SK-N-SH treated with all-trans-retinoic acid at 6 μM for 48 hours (cell line): ENCODE measurements around the gene MYBPC3.

Experiments used
- ATAC-seq: fragments of 200-7000 bp; cut with Tn5 transposase; 3 replicates; pipeline ENCODE4 v1.9.1; 2020; ENCODE audit warnings: mild to moderate bottlenecking, moderate library complexity
- ARNTL ChIP-seq: fragments of 450-650 bp; formaldehyde crosslinking; IDR thresholded peaks from 2 replicates; pipeline ENCODE4 v1.5.0; 2020; ENCODE audit warnings: low read depth, mild to moderate bottlenecking, moderate library complexity, borderline replicate concordance
- BACH2 ChIP-seq: fragments of 250-450 bp; sonication (Bioruptor Pico); IDR thresholded peaks from 2 replicates; pipeline ENCODE4 v1.9.0; 2021; ENCODE audit warnings: mild to moderate bottlenecking, borderline replicate concordance
- CSDC2 ChIP-seq: fragments of 250-450 bp; sonication (Bioruptor Pico); IDR thresholded peaks from 2 replicates; pipeline ENCODE4 v1.5.0; 2020; ENCODE audit warnings: mild to moderate bottlenecking, moderate library complexity
- ESRRG ChIP-seq: fragments of 250-450 bp; sonication (Bioruptor Pico); IDR thresholded peaks from 2 replicates; pipeline ENCODE4 v1.6.1; 2021; ENCODE audit warnings: mild to moderate bottlenecking
- GLIS3 ChIP-seq: fragments of 250-450 bp; sonication (Bioruptor Pico); IDR thresholded peaks from 2 replicates; pipeline ENCODE4 v1.5.0; 2020; ENCODE audit warnings: mild to moderate bottlenecking, moderate library complexity
- ISL1 ChIP-seq: fragments of 250-450 bp; sonication (Bioruptor Pico); IDR thresholded peaks from 2 replicates; pipeline ENCODE4 v2.1.2; 2022; ENCODE audit warnings: mild to moderate bottlenecking, moderate library complexity
- OSR1 ChIP-seq: fragments of 250-450 bp; sonication (Bioruptor Pico); IDR thresholded peaks from 2 replicates; pipeline ENCODE4 v1.8.0; 2022; ENCODE audit warnings: moderate library complexity, mild to moderate bottlenecking, inconsistent platforms
- PPARA ChIP-seq: fragments of 250-450 bp; sonication (Bioruptor Pico); IDR thresholded peaks from 2 replicates; pipeline ENCODE4 v1.5.0; 2020; ENCODE audit warnings: mild to moderate bottlenecking, borderline replicate concordance
- RARB ChIP-seq: fragments of 250-450 bp; sonication (Bioruptor Pico); IDR thresholded peaks from 2 replicates; pipeline ENCODE4 v1.8.0; 2021; ENCODE audit warnings: mild to moderate bottlenecking, moderate library complexity
- SNAI2 ChIP-seq: fragments of 250-450 bp; sonication (Bioruptor Pico); IDR thresholded peaks from 2 replicates; pipeline ENCODE4 v1.5.0; 2020; ENCODE audit warnings: mild to moderate bottlenecking, moderate library complexity
- TCF4 ChIP-seq: fragments of 250-450 bp; sonication (Bioruptor Pico); IDR thresholded peaks from 2 replicates; pipeline ENCODE4 v1.8.0; 2021; ENCODE audit warnings: mild to moderate bottlenecking, moderate library complexity, borderline replicate concordance
- TOX ChIP-seq: fragments of 250-450 bp; sonication (Bioruptor Pico); IDR thresholded peaks from 2 replicates; pipeline ENCODE4 v1.8.0; 2021; ENCODE audit warnings: mild to moderate bottlenecking, moderate library complexity, borderline replicate concordance
- ZC3H10 ChIP-seq: fragments of 250-450 bp; sonication (Bioruptor Pico); IDR thresholded peaks from 2 replicates; pipeline ENCODE4 v1.5.1; 2021; ENCODE audit warnings: mild to moderate bottlenecking, moderate library complexity
- ZFP3 ChIP-seq: fragments of 250-450 bp; sonication (Bioruptor Pico); IDR thresholded peaks from 2 replicates; pipeline ENCODE4 v1.5.0; 2020; ENCODE audit warnings: mild to moderate bottlenecking, moderate library complexity
- ZFP30 ChIP-seq: fragments of 450-650 bp; formaldehyde crosslinking; IDR thresholded peaks from 2 replicates; pipeline ENCODE4 v1.5.0; 2022; ENCODE audit warnings: mild to moderate bottlenecking, moderate library complexity
- ZNF565 ChIP-seq: fragments of 450-650 bp; formaldehyde crosslinking; conservative IDR thresholded peaks from 2 replicates; pipeline ENCODE4 v1.5.0; 2020; ENCODE audit warnings: low read depth, mild to moderate bottlenecking, moderate library complexity
- ZNF70 ChIP-seq: fragments of 450-650 bp; formaldehyde crosslinking; IDR thresholded peaks from 2 replicates; pipeline ENCODE4 v1.5.0; 2020; ENCODE audit warnings: mild to moderate bottlenecking, moderate library complexity
- ZNF8 ChIP-seq: fragments of 450-650 bp; formaldehyde crosslinking; IDR thresholded peaks from 2 replicates; pipeline ENCODE4 v1.5.0; 2020; ENCODE audit warnings: mild to moderate bottlenecking, moderate library complexity
- TF ChIP-seq, protein P1 (sequence below): fragments of 250-450 bp; sonication (Bioruptor Pico); IDR thresholded peaks from 2 replicates; pipeline ENCODE4 v1.5.1; 2020; ENCODE audit warnings: low read depth, mild to moderate bottlenecking, moderate library complexity
- TF ChIP-seq, protein P2 (sequence below): fragments of 250-450 bp; sonication (Bioruptor Pico); IDR thresholded peaks from 2 replicates; pipeline ENCODE4 v1.5.0; 2020; ENCODE audit warnings: mild to moderate bottlenecking, moderate library complexity
- TF ChIP-seq, protein P3 (sequence below): fragments of 250-450 bp; sonication (Bioruptor Pico); IDR thresholded peaks from 2 replicates; pipeline ENCODE4 v1.5.1; 2021; ENCODE audit warnings: mild to moderate bottlenecking, moderate library complexity
- TF ChIP-seq, protein P4 (sequence below): fragments of 250-450 bp; sonication (Bioruptor Pico); IDR thresholded peaks from 2 replicates; pipeline ENCODE4 v1.8.0; 2021; ENCODE audit warnings: low read depth, mild to moderate bottlenecking, moderate library complexity, borderline replicate concordance
- TF ChIP-seq, protein P5 (sequence below): fragments of 250-450 bp; sonication (Bioruptor Pico); IDR thresholded peaks from 2 replicates; pipeline ENCODE4 v1.8.0; 2020; ENCODE audit warnings: mild to moderate bottlenecking, moderate library complexity, borderline replicate concordance

Gene MYBPC3

DNA sequence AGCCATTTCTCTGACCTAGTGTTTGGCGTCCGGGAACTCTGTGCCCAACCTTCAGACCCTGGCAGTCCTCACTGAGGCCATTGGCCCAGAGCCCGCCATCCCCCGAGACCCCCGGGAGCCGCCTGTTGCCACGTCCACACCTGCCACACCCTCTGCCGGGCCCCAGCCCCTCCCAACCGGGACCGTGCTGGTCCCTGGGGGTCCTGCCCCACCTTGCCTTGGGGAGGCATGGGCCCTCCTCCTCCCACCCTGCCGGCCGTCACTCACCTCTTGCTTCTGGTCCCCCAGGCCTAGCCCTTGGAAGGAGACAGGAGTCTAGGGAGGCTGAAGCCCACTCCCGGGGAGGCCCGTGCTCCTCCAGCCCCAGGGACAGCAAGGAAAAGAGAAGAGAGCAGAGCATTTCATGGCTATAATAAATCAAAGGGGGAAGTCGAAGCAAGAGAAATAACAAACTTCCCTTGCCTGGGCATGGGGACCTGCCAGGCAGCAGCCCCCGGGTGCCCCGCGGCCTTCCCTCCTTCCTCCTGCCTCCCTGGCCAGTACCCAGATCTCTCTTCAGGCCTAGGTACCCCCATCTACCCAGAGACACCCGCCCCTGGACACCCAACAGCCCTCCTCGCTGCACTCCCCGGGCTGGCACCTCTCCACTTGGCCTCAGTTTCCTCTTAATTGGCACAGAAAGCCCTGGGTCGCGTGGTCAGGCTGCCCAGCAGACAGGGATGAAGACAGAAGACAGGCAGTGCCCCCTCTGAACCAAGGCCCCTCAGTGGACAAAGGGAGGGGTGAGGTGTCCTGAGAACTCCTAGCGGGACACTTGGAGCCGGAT is 42.9 kb upstream of the MYBPC3 start:
- no peak for ATAC-seq
- TF ChIP-seq RARB (CRISPR knock-in tag) (no peak), CSDC2 (CRISPR knock-in tag) (no peak), TOX (CRISPR knock-in tag) (no peak), BACH2 (CRISPR knock-in tag) (no peak), OSR1 (CRISPR knock-in tag) (no peak), ZFP30 (no peak), ZNF70 (no peak), ZFP3 (CRISPR knock-in tag) (no peak), ZC3H10 (no peak)
- TF ChIP-seq, protein P1, sequence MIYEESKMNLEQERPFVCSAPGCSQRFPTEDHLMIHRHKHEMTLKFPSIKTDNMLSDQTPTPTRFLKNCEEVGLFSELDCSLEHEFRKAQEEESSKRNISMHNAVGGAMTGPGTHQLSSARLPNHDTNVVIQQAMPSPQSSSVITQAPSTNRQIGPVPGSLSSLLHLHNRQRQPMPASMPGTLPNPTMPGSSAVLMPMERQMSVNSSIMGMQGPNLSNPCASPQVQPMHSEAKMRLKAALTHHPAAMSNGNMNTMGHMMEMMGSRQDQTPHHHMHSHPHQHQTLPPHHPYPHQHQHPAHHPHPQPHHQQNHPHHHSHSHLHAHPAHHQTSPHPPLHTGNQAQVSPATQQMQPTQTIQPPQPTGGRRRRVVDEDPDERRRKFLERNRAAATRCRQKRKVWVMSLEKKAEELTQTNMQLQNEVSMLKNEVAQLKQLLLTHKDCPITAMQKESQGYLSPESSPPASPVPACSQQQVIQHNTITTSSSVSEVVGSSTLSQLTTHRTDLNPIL, result no peak
- TF ChIP-seq, protein P2, sequence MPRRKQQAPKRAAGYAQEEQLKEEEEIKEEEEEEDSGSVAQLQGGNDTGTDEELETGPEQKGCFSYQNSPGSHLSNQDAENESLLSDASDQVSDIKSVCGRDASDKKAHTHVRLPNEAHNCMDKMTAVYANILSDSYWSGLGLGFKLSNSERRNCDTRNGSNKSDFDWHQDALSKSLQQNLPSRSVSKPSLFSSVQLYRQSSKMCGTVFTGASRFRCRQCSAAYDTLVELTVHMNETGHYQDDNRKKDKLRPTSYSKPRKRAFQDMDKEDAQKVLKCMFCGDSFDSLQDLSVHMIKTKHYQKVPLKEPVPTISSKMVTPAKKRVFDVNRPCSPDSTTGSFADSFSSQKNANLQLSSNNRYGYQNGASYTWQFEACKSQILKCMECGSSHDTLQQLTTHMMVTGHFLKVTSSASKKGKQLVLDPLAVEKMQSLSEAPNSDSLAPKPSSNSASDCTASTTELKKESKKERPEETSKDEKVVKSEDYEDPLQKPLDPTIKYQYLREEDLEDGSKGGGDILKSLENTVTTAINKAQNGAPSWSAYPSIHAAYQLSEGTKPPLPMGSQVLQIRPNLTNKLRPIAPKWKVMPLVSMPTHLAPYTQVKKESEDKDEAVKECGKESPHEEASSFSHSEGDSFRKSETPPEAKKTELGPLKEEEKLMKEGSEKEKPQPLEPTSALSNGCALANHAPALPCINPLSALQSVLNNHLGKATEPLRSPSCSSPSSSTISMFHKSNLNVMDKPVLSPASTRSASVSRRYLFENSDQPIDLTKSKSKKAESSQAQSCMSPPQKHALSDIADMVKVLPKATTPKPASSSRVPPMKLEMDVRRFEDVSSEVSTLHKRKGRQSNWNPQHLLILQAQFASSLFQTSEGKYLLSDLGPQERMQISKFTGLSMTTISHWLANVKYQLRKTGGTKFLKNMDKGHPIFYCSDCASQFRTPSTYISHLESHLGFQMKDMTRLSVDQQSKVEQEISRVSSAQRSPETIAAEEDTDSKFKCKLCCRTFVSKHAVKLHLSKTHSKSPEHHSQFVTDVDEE (CRISPR knock-in tag), result no peak
- TF ChIP-seq, protein P3, sequence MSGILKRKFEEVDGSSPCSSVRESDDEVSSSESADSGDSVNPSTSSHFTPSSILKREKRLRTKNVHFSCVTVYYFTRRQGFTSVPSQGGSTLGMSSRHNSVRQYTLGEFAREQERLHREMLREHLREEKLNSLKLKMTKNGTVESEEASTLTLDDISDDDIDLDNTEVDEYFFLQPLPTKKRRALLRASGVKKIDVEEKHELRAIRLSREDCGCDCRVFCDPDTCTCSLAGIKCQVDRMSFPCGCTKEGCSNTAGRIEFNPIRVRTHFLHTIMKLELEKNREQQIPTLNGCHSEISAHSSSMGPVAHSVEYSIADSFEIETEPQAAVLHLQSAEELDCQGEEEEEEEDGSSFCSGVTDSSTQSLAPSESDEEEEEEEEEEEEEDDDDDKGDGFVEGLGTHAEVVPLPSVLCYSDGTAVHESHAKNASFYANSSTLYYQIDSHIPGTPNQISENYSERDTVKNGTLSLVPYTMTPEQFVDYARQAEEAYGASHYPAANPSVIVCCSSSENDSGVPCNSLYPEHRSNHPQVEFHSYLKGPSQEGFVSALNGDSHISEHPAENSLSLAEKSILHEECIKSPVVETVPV (CRISPR knock-in tag), result no peak
- TF ChIP-seq, protein P4, sequence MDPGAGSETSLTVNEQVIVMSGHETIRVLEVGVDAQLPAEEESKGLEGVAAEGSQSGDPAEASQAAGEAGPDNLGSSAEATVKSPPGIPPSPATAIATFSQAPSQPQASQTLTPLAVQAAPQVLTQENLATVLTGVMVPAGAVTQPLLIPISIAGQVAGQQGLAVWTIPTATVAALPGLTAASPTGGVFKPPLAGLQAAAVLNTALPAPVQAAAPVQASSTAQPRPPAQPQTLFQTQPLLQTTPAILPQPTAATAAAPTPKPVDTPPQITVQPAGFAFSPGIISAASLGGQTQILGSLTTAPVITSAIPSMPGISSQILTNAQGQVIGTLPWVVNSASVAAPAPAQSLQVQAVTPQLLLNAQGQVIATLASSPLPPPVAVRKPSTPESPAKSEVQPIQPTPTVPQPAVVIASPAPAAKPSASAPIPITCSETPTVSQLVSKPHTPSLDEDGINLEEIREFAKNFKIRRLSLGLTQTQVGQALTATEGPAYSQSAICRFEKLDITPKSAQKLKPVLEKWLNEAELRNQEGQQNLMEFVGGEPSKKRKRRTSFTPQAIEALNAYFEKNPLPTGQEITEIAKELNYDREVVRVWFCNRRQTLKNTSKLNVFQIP (CRISPR knock-in tag), result no peak

DNA sequence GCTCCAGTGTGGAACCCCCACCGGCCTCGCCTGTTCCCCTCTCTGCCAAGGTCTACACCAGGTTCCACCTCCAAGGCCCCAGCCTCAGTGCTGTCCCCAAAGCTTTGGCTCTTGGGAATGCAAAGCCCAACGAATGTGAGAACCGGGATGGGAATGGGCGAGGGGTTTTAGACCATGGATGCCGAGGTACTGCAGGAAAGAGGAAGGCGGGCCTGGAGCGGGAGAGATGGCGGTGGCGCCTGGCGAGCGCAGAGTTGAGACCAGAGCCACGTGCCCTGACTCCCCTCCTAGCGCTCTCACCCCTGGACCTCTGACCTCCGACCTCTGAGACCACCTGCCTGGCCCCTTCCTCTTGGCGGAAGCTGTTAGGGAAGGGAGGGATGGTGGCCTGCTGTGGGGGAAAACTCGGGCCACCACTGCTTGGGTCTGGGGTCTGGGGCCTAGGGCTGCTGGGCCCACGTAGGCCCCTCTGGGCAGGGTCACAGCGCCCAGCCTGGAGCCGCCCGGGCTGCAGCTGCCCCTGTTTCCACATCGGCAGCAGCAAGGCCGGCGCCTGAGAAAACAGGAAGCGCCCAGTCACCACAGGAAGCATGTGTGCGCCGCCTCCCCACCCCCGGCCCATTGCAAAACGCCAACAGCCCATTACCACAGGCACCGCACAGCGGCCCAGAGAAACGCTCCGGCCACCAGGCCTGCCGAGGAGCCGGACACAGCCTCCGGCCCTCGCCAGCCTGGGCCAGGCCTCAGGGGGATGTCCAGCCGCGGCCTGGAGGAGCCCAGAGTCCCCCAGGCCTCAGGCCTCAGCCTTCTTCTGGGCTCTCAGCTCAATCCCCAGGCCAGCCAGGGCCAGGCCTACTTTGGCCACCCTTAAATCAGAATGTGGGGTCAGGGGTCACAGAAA is 42.1 kb upstream of the MYBPC3 start:
- TF ChIP-seq CSDC2 (CRISPR knock-in tag) (no peak), PPARA (CRISPR knock-in tag) (no peak), ISL1 (no peak), SNAI2 (CRISPR knock-in tag) (no peak), ZNF70 (no peak), OSR1 (CRISPR knock-in tag) (no peak), TOX (CRISPR knock-in tag) (no peak), ARNTL (CRISPR knock-in tag) (no peak), ESRRG (CRISPR knock-in tag) (no peak), ZFP3 (CRISPR knock-in tag) (no peak), RARB (CRISPR knock-in tag) (no peak), TCF4 (CRISPR knock-in tag) (no peak), ZNF565 (no peak), ZFP30 (no peak), GLIS3 (no peak), BACH2 (CRISPR knock-in tag) (no peak), ZNF8 (no peak)
- TF ChIP-seq, protein P3 (CRISPR knock-in tag), result no peak
- TF ChIP-seq, protein P5, sequence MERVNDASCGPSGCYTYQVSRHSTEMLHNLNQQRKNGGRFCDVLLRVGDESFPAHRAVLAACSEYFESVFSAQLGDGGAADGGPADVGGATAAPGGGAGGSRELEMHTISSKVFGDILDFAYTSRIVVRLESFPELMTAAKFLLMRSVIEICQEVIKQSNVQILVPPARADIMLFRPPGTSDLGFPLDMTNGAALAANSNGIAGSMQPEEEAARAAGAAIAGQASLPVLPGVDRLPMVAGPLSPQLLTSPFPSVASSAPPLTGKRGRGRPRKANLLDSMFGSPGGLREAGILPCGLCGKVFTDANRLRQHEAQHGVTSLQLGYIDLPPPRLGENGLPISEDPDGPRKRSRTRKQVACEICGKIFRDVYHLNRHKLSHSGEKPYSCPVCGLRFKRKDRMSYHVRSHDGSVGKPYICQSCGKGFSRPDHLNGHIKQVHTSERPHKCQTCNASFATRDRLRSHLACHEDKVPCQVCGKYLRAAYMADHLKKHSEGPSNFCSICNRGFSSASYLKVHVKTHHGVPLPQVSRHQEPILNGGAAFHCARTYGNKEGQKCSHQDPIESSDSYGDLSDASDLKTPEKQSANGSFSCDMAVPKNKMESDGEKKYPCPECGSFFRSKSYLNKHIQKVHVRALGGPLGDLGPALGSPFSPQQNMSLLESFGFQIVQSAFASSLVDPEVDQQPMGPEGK (CRISPR knock-in tag), result no peak
- TF ChIP-seq, protein P2 (CRISPR knock-in tag), result no peak
- ATAC-seq, result no peak
